Calu3 (cell line): Measurements from ENCODE around the gene OR6Q1. TPM values are rescaled to one million over a fixed set of nuclear protein-coding genes. Genes with fewer than 3 reads are reported as not detected.

Experiments used
- BruUV-seq: library from RNA; stranded (reverse); fragments of 400-500 nt; replicated peaks from 2 replicates; lab custom pipeline; 2021; lab: Mats Ljungman, UMichigan
- CTCF ChIA-PET: fragments of 300-600 bp; sonication (Branson Sonifier 250); formaldehyde crosslinking; loops from one replicate; lab custom pipeline; 2022; ENCODE audit warnings: antibody characterized with exemption; lab: Charles Lee
- DNase-seq: peaks from one replicate; pipeline ENCODE4 v3.0.0; 2022
- H3K27ac Mint-ChIP-seq: one replicate; pipeline ENCODE4 v1.8.0; 2022; ENCODE audit warnings: mixed read lengths; ENCODE audit not compliant: unreplicated experiment
- H3K27me3 Mint-ChIP-seq: one replicate; pipeline ENCODE4 v1.8.0; 2022; ENCODE audit warnings: mixed read lengths; ENCODE audit not compliant: unreplicated experiment
- H3K36me3 Mint-ChIP-seq: one replicate; pipeline ENCODE4 v1.8.0; 2022; ENCODE audit warnings: mild to moderate bottlenecking, moderate library complexity, mixed read lengths; ENCODE audit not compliant: insufficient read depth, unreplicated experiment
- H3K4me1 Mint-ChIP-seq: one replicate; pipeline ENCODE4 v1.8.0; 2022; ENCODE audit warnings: mild to moderate bottlenecking, low read depth, mixed read lengths; ENCODE audit not compliant: unreplicated experiment
- H3K4me3 Mint-ChIP-seq: one replicate; pipeline ENCODE4 v1.8.0; 2022; ENCODE audit warnings: mild to moderate bottlenecking, low read depth, moderate library complexity, mixed read lengths; ENCODE audit not compliant: unreplicated experiment
- H3K9me3 Mint-ChIP-seq: one replicate; pipeline ENCODE4 v1.8.0; 2022; ENCODE audit warnings: low read depth, mixed read lengths; ENCODE audit not compliant: unreplicated experiment
- CTCF ChIP-seq: fragments of 200-600 bp; IDR thresholded peaks from one replicate; pipeline ENCODE4 v1.8.0; 2022; ENCODE audit warnings: antibody characterized with exemption; ENCODE audit not compliant: unreplicated experiment
- intact Hi-C: fragments of 100-400 bp; cut with micrococcal nuclease; formaldehyde crosslinking; loops from one replicate; pipeline ENCODE4 v1.10.0; 2022; ENCODE audit not compliant: unreplicated experiment
- total RNA-seq: library from RNA; stranded (reverse); gene quantifications from 2 replicates; pipeline ENCODE4 v1.2.3, GENCODE V29; 2022

OR6Q1 gene
- total RNA-seq, 1 experiment from 2014 or later = not detected

- H3K36me3 Mint-ChIP-seq = no peaks in the 10 kb centered on the region
- H3K27me3 Mint-ChIP-seq = no peaks in the 10 kb centered on the region
- intact Hi-C loops = loop anchor here (10.0 kb wide), 1 partner anchor 454 kb away; no protein-coding TSS in a partner anchor
- H3K9me3 Mint-ChIP-seq = peaks cover under 1% of the 10 kb centered on the region
- DNase-seq = no peak
- no peak for TF ChIP-seq CTCF
- peak overlapping the region; percentile 53 for H3K27ac Mint-ChIP-seq
- peaks cover 55% of the 10 kb centered on the region for H3K4me1 Mint-ChIP-seq
- BruUV-seq = no TSS peak
- CTCF ChIA-PET = interaction anchor here (0.6 to 1.1 kb wide), 3 partner anchors 225 to 876 kb away, joined by 3 to 6 read pairs (median 3); no protein-coding TSS in a partner anchor
- H3K4me3 Mint-ChIP-seq = no peak overlapping the region
Measured at GRCh38 chr11:58060939-58061672, 30.4 kb downstream of the OR6Q1 start.

- Mint-ChIP-seq H3K27ac (no peak overlapping the region), H3K36me3 (no peaks in the 10 kb centered on the region), H3K9me3 (no peaks in the 10 kb centered on the region), H3K4me1 (peaks cover 55% of the 10 kb centered on the region), H3K4me3 (no peak overlapping the region), H3K27me3 (no peaks in the 10 kb centered on the region)
- no peak for TF ChIP-seq CTCF
- no peak for DNase-seq
- CTCF ChIA-PET = interaction anchor here (0.6 to 1.1 kb wide), 2 partner anchors 225 to 876 kb away, joined by 3 to 6 read pairs; no protein-coding TSS in a partner anchor
- no TSS peak for BruUV-seq
- intact Hi-C loops = loop anchor here (2.0 to 10.0 kb wide), 2 partner anchors 159 to 453 kb away; no protein-coding TSS in a partner anchor
Measured at GRCh38 chr11:58061813-58062212, 31.1 kb downstream of the OR6Q1 start.

- no peak for DNase-seq
- H3K9me3 Mint-ChIP-seq = no peaks in the 10 kb centered on the region
- H3K4me3 Mint-ChIP-seq = no peak overlapping the region
- no peaks in the 10 kb centered on the region for H3K27me3 Mint-ChIP-seq
- no TSS peak for BruUV-seq
- intact Hi-C loops = loop anchor here (10.0 kb wide), 1 partner anchor 447 kb away; no protein-coding TSS in a partner anchor
- no peaks in the 10 kb centered on the region for H3K36me3 Mint-ChIP-seq
- H3K27ac Mint-ChIP-seq = no peak overlapping the region
- peaks cover 10% of the 10 kb centered on the region for H3K4me1 Mint-ChIP-seq
- CTCF ChIA-PET = interaction anchor here (0.7 kb wide), 3 partner anchors 39 to 499 kb away, joined by 3 to 4 read pairs (median 4); no protein-coding TSS in a partner anchor
- TF ChIP-seq CTCF = no peak
Measured at GRCh38 chr11:58067685-58068084, 36.9 kb downstream of the OR6Q1 start.

GRCh38 chr11:58068655-58069054 lies 37.9 kb downstream of the OR6Q1 start:
- BruUV-seq = no TSS peak
- no peaks in the 10 kb centered on the region for H3K36me3 Mint-ChIP-seq
- no peak for TF ChIP-seq CTCF
- DNase-seq = no peak
- H3K9me3 Mint-ChIP-seq = no peaks in the 10 kb centered on the region
- CTCF ChIA-PET = no interaction called here
- H3K27ac Mint-ChIP-seq = no peak overlapping the region
- H3K4me3 Mint-ChIP-seq = no peak overlapping the region
- peaks cover 10% of the 10 kb centered on the region for H3K4me1 Mint-ChIP-seq
- intact Hi-C loops = loop anchor here (10.0 kb wide), 1 partner anchor 446 kb away; no protein-coding TSS in a partner anchor
- H3K27me3 Mint-ChIP-seq = no peaks in the 10 kb centered on the region
